Activated gamma-delta T cell (primary cell): ENCODE results near the gene EIF1B.

ENCODE experiments used
- DNase-seq: peaks from one replicate; lab custom pipeline; 2025; lab: John Stamatoyannopoulos, UW

EIF1B gene

DNA sequence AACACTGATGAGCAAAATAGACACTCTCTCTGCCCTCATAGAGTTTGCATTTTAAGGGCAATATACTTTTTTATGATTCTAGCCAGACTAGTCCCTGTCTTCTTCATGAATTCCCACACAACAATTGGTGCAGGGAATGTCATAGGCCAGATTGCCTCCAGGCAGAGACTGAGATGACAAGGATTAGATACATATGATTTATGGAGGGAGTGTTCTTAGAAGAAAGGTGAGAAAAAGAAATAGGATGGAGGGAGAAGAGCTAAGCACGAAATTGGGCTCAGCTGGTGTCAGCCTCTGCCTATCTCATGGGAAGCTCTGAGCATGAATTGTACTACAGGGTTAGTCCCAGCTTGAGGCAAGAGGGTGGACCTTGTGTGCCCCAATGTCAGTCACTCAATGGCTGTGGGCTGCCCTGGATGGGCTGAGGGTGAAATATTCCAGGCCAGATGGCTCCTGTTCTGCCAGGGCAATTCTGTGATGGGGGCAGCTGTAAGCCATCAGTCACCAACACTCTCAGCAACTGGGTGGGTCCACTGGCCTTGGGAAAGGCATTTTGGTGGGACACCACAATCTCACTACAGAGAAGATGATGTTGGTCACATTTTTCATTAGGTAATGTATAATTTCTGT is 31.1 kb downstream of the EIF1B start:
- DNase-seq, result no peak

DNA sequence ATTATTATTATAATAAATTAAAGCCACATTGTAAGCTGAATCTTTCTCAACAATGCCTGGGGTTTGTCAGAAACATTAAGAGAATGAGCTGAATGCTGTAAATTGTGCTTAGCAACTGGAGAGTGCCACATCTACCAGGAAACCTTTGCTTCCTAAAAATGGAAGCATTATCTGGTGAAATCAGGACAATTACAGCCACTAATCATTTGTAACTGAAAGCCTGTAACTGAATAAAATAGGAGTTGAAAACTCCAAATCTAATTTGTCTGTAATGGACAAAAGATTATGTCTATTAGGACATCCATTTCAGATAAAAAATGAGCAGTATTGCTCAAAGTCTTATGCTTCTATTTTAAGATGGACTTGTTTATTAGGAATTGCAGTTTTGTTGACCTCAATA is 32.2 kb downstream of the EIF1B start:
- no peak for DNase-seq

DNA sequence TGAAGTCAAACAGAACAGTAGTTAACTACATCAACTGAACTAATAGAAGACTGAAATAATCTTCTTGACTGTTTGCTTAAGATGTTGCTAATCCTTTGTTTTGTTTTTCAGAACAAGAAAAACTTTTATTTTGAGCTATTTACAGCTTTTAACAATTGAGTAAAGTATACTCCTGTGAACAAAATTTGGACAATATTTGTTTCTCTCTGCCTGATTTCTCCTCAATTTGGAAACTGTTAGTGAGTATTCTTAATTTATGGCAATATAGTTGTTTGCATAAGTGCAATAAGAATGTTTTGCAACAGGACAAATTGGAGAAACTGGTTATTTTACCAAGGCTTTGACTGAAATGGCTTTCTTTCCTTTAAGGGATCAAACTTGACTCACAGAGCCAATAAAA is 41.0 kb downstream of the EIF1B start:
- no peak for DNase-seq

DNA sequence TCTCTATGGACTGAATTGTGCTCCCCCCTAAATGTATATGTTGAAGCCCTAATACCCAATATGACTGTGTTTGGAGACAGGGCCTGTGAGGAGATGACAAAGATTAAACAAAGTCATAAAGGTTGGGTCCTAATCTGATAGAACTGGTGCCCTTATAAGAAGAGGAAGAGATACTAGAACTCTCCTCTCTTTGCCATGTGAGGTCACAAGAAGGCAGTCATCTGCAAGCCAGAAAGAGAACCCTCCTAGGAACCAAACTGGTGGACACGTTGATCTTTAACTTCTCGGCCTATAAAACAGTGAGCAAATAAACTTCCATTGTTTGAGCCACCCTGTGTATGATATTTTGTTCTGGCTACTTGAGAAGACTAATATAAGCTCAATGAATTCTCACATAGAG is 45.9 kb downstream of the EIF1B start:
- no peak for DNase-seq

DNA sequence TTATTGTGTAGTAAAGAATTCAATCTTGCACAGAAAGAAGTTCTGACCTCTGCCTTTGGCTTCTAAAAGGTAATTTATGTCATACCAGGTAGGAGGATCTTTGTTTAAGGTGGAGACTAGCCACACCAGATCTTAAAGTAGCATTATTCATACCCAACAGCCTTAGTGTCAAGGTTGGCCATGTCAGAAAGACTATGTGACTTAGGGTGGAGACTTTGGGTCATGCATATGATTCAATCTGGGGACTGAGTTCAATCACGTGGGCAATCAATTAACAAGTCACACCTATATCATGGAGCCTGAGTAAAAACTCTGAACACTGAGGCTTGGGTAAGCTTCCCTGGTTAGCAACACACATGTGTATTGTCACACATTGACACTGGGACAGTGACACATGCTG is 48.9 kb downstream of the EIF1B start:
- no peak for DNase-seq
